ENCODE measurements around the gene TMED9. TPM values are rescaled to one million over a fixed set of nuclear protein-coding genes. Genes with fewer than 3 reads are reported as not detected.

The TMED9 gene
- total RNA-seq, 6 donors from 2014 or later: 28.3 to 187 (median 110) TPM

GRCh38 chr5:177604116-177604521 lies 12.1 kb downstream of the TMED9 start:
- ATAC-seq (ENCODE audit: low FRiP score in 2 of 2) (no peak), DNase-seq (peak in 1 of 2 donors; percentile 69)
- H3K36me3 ChIP-seq: peaks cover 0 to 15% (median 3%) of the 10 kb centered on the region in 4 donors
- H3K27me3 ChIP-seq: no peaks in the 10 kb centered on the region
- H3K4me1 ChIP-seq: peaks cover 15 to 20% (median 17%) of the 10 kb centered on the region in 4 donors
- WGBS, 2 donors: 94% methylated on average over 17 to 27 of the region's 27 CpGs
- H3K27ac ChIP-seq: no peak overlapping the region
- TF ChIP-seq EP300 (IDR thresholded peaks at IDR 0.05): no peak
- TF ChIP-seq POLR2A (IDR thresholded peaks at IDR 0.05): no peak
- no peak for TF ChIP-seq POLR2AphosphoS5 (IDR thresholded peaks at IDR 0.05)
- no peak for TF ChIP-seq CTCF (IDR thresholded peaks at IDR 0.05)
- H3K4me3 ChIP-seq: no peak overlapping the region
- H3K9me3 ChIP-seq: no peaks in the 10 kb centered on the region

- H3K9me3 ChIP-seq: no peaks in the 10 kb centered on the region
- H3K4me3 ChIP-seq: no peak overlapping the region
- DNase-seq (no peak), ATAC-seq (ENCODE audit: low FRiP score in 2 of 2) (no peak)
- no peak overlapping the region for H3K27ac ChIP-seq
- H3K4me1 ChIP-seq: peaks cover 13 to 18% (median 15%) of the 10 kb centered on the region in 4 donors
- peaks cover 0 to 19% (median 5%) of the 10 kb centered on the region in 4 donors for H3K36me3 ChIP-seq
- H3K27me3 ChIP-seq: no peaks in the 10 kb centered on the region
- no peak for TF ChIP-seq POLR2A (IDR thresholded peaks at IDR 0.05)
- no peak for TF ChIP-seq CTCF (IDR thresholded peaks at IDR 0.05)
- no peak for TF ChIP-seq EP300 (IDR thresholded peaks at IDR 0.05)
- no peak for TF ChIP-seq POLR2AphosphoS5 (IDR thresholded peaks at IDR 0.05)
- 85 to 86% methylated on average over 5 of the region's 5 CpGs for WGBS, 2 donors
Measured at GRCh38 chr5:177604656-177605055, 12.7 kb downstream of the TMED9 start.

GRCh38 chr5:177605078-177605477 lies 13.1 kb downstream of the TMED9 start:
- Histone ChIP-seq H3K9me3 (no peaks in the 10 kb centered on the region), H3K36me3 (peaks cover 0 to 20% (median 6%) of the 10 kb centered on the region in 4 donors), H3K4me1 (peaks cover 13 to 18% (median 15%) of the 10 kb centered on the region in 4 donors), H3K27ac (no peak overlapping the region), H3K27me3 (no peaks in the 10 kb centered on the region), H3K4me3 (no peak overlapping the region)
- no peak for DNase-seq
- ATAC-seq (ENCODE audit: low FRiP score in 2 of 2): no peak
- TF ChIP-seq POLR2AphosphoS5 (IDR thresholded peaks at IDR 0.05) (no peak), POLR2A (IDR thresholded peaks at IDR 0.05) (no peak), CTCF (IDR thresholded peaks at IDR 0.05) (no peak), EP300 (IDR thresholded peaks at IDR 0.05) (no peak)
- WGBS, 2 donors: 92 to 97% methylated on average over 5 of the region's 5 CpGs

- no peaks in the 10 kb centered on the region for H3K9me3 ChIP-seq
- DNase-seq (no peak), ATAC-seq (ENCODE audit: low FRiP score in 2 of 2) (no peak)
- no peak for TF ChIP-seq CTCF (IDR thresholded peaks at IDR 0.05)
- no peaks in the 10 kb centered on the region for H3K27me3 ChIP-seq
- 81 to 82% methylated on average over 5 to 6 of the region's 6 CpGs for WGBS, 2 donors
- H3K27ac ChIP-seq: no peak overlapping the region
- H3K4me1 ChIP-seq: peaks cover 11 to 16% (median 13%) of the 10 kb centered on the region in 4 donors
- peaks cover 0 to 20% (median 6%) of the 10 kb centered on the region in 4 donors for H3K36me3 ChIP-seq
- no peak overlapping the region for H3K4me3 ChIP-seq
Measured at GRCh38 chr5:177605667-177606066, 13.7 kb downstream of the TMED9 start.

All from upper lobe of left lung (tissue), 6 donors.